NB4 (cell line): ENCODE results near the gene LZIC.
A peak's percentile ranks its signal among the peaks of the same experiment; 100 is the strongest.

Source experiments
- DNase-seq: peaks from one replicate; pipeline ENCODE4 v3.0.0; 2010; ENCODE audit warnings: low read depth
- H3K4me3 ChIP-seq: one replicate; pipeline ENCODE4 v1.5.1; 2011; ENCODE audit warnings: mild to moderate bottlenecking, low read depth, low read length, moderate library complexity
- MYC ChIP-seq: IDR thresholded peaks from 2 replicates; pipeline ENCODE4 v1.6.1; 2011; ENCODE audit warnings: low read depth, low read length
- POLR2A ChIP-seq: IDR thresholded peaks from 2 replicates; pipeline ENCODE4 v1.6.1; 2011; ENCODE audit warnings: mild to moderate bottlenecking; ENCODE audit not compliant: insufficient read length; ENCODE audit errors: extremely low read depth
- TF ChIP-seq, protein P1 (sequence below): IDR thresholded peaks from 2 replicates; pipeline ENCODE4 v1.6.1; 2011; ENCODE audit warnings: low read depth, low read length
- TF ChIP-seq, protein P2 (sequence below): IDR thresholded peaks from one replicate; pipeline ENCODE4 v1.5.1; 2012; ENCODE audit warnings: low read depth, low read length

Gene LZIC

GRCh38 chr1:9903801-9904527 lies 39.2 kb downstream of the LZIC start:
- TF ChIP-seq, protein P1, sequence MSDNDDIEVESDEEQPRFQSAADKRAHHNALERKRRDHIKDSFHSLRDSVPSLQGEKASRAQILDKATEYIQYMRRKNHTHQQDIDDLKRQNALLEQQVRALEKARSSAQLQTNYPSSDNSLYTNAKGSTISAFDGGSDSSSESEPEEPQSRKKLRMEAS, result no peak
- TF ChIP-seq, protein P2, sequence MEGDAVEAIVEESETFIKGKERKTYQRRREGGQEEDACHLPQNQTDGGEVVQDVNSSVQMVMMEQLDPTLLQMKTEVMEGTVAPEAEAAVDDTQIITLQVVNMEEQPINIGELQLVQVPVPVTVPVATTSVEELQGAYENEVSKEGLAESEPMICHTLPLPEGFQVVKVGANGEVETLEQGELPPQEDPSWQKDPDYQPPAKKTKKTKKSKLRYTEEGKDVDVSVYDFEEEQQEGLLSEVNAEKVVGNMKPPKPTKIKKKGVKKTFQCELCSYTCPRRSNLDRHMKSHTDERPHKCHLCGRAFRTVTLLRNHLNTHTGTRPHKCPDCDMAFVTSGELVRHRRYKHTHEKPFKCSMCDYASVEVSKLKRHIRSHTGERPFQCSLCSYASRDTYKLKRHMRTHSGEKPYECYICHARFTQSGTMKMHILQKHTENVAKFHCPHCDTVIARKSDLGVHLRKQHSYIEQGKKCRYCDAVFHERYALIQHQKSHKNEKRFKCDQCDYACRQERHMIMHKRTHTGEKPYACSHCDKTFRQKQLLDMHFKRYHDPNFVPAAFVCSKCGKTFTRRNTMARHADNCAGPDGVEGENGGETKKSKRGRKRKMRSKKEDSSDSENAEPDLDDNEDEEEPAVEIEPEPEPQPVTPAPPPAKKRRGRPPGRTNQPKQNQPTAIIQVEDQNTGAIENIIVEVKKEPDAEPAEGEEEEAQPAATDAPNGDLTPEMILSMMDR, result no peak
- TF ChIP-seq POLR2A (no peak), MYC (no peak)
- no peak overlapping the region for H3K4me3 ChIP-seq
- DNase-seq, result no peak

GRCh38 chr1:9902060-9902452 lies 41.1 kb downstream of the LZIC start:
- no peak overlapping the region for H3K4me3 ChIP-seq
- TF ChIP-seq, protein P2, result no peak
- TF ChIP-seq MYC, result no peak
- TF ChIP-seq, protein P1, result no peak
- TF ChIP-seq POLR2A, result no peak
- no peak for DNase-seq

GRCh38 chr1:9901148-9902059 lies 41.8 kb downstream of the LZIC start:
- no peak for DNase-seq
- H3K4me3 ChIP-seq, result no peak overlapping the region
- TF ChIP-seq MYC (no peak), POLR2A (no peak)
- TF ChIP-seq, protein P2, result no peak
- TF ChIP-seq, protein P1, result no peak

DNA sequence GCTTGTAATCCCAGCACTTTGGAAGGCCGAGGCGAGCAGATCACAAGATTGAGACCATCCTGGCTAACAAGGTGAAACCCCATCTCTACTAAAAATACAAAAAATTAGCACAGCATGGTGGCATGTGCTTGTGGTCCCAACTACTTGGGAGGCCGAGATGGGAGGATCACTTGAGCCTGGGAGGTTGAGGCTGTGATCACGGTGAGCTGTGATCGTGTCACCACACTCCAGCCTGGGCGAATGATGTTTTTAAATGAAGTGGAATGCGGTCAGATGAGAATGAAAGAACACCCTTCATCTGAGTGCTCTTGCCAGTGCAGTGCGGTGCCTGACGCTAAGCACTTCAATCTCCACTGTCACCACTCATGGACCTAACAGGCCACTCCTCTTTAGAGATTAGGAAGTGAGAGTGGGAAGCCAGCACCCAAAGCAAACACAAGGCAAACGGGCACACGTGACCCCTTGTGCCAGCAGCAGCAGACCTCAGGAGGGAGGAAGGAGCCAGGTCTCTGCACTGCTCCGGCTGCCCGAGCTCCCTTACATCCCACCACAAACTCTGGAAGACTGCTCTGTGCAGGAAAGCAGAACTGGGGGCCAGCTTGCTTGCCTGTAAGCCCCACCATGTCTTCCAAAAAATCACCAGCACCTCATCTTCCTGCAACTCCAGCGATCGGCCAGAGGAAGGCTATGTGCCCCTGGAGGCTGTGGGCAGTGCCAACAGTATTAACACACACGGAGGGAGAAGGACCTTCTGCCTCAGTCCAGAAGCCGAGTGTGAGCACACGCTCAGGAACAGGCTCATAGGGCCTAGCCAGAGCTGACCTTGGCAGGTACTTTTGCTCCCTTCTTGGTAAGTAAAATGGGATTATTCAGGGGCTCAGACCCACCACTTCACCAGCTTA lies 42.8 kb downstream of the LZIC start:
- H3K4me3 ChIP-seq, result no peak overlapping the region
- peak; percentile 40 for DNase-seq
- TF ChIP-seq, protein P2, result no peak
- TF ChIP-seq, protein P1, result no peak
- TF ChIP-seq POLR2A, result no peak
- no peak for TF ChIP-seq MYC

DNA sequence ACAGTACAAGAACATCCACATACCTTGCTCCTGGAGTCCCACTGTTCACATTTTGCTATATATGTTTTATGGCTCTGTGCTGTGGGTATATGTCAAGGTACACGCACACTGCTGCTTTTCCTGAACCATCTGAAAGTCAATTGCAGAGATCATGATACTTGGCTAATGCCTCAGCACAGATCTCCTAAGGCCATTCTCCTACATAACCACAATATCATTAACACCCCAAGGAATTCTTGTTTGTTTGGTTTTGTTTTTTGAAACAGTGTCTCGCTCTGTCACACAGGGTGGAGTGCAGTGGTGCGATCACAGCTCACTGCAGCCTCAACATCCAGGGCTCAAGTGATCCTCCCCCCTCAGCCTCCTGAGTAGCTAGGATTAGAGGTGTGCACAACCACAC lies 49.1 kb downstream of the LZIC start:
- DNase-seq, result no peak
- no peak overlapping the region for H3K4me3 ChIP-seq
- TF ChIP-seq, protein P1, result no peak
- TF ChIP-seq POLR2A (no peak), MYC (no peak)
- TF ChIP-seq, protein P2, result no peak
